Testis (tissue), 3 donors: Measurements from ENCODE around the gene KMT5C. TPM values are rescaled to one million over a fixed set of nuclear protein-coding genes. Genes with fewer than 3 reads are reported as not detected.

Source experiments
- DNase-seq: peaks from one replicate; pipeline ENCODE4 v3.0.0-alpha.2; 2019
- H3K27ac ChIP-seq, 2 donors: fragments of 200-600 bp; sonication (generic); one replicate each; pipeline ENCODE4 v1.5.1; 2019
- H3K27me3 ChIP-seq: fragments of 200-600 bp; sonication (generic); one replicate; pipeline ENCODE4 v1.5.1; 2019
- H3K36me3 ChIP-seq: fragments of 200-600 bp; sonication (generic); one replicate; pipeline ENCODE4 v1.5.1; 2017; ENCODE audit warnings: low read depth; ENCODE audit errors: missing control alignments
- H3K4me1 ChIP-seq: fragments of 200-600 bp; sonication (generic); one replicate; pipeline ENCODE4 v1.5.1; 2019
- H3K4me3 ChIP-seq, 2 donors: fragments of 200-600 bp; sonication (generic); one replicate each; pipeline ENCODE4 v1.5.1; 2017 to 2019
- H3K9me3 ChIP-seq: fragments of 200-600 bp; sonication (generic); one replicate; pipeline ENCODE4 v1.5.1; 2017
- CTCF ChIP-seq, 3 experiments: fragments of 450-650 bp in 2 of 3; fragments of 200-600 bp in 1 of 3; sonication (generic) in 1 of 3; IDR thresholded peaks; one replicate each; pipeline ENCODE4 v1.5.1; 2016 to 2019; ENCODE audit warnings: antibody characterized with exemption in 3 of 3, mild to moderate bottlenecking in 2 of 3, moderate library complexity in 1 of 3
- POLR2A ChIP-seq: fragments of 450-650 bp; IDR thresholded peaks from one replicate; pipeline ENCODE4 v1.6.1; 2017; ENCODE audit warnings: antibody characterized with exemption, mild to moderate bottlenecking, moderate library complexity
- WGBS, 2 donors: methylation state at CpG; one replicate each; pipeline ENCODE4 v1.1.5; 2018; 5-methylcytosine and 5-hydroxymethylcytosine counted together
- intact Hi-C: fragments of 100-400 bp; cut with DNase I; formaldehyde crosslinking; loops from one replicate; pipeline ENCODE4 v1.15.1; 2023; ENCODE audit warnings: low total_unique reads
- polyA plus RNA-seq: library from polyadenylated mRNA; stranded (reverse); fragments of 350-450 nt; fragmentation: Illumina TruSeq; extraction: RNeasy Lipid Tissue Mini Kit (QIAGEN cat#74804); gene quantifications from one replicate; pipeline ENCODE4 v1.2.3, GENCODE V29; 2014; ENCODE audit warnings: low read depth, low replicate concordance; ENCODE audit not compliant: insufficient read depth
- total RNA-seq, 2 donors: library from RNA; depleted of rRNA; stranded (reverse); fragments of >200 nt; gene quantifications; one replicate each; pipeline ENCODE4 v1.2.3, GENCODE V29; 2016

The KMT5C gene
- total and polyA plus RNA-seq, 3 donors from 2014 or later: 14.6 to 62.9 (median 48.8) TPM

GRCh38 chr19:55379174-55379573, 39.5 kb downstream of the KMT5C start:
- Histone ChIP-seq H3K4me3 (no peak overlapping the region), H3K36me3 (no peaks in the 10 kb centered on the region), H3K4me1 (peaks cover 7% of the 10 kb centered on the region), H3K27me3 (no peaks in the 10 kb centered on the region), H3K27ac (no peak overlapping the region), H3K9me3 (no peaks in the 10 kb centered on the region)
- intact Hi-C loops: no loop called here
- DNase-seq: no peak
- no peak for TF ChIP-seq POLR2A
- no peak for TF ChIP-seq CTCF (IDR thresholded peaks at IDR 0.05)
- WGBS, 2 donors: 72 to 75% methylated on average over 9 to 11 of the region's 11 CpGs

GRCh38 chr19:55382013-55382412, 42.3 kb downstream of the KMT5C start:
- no peaks in the 10 kb centered on the region for H3K27me3 ChIP-seq
- H3K9me3 ChIP-seq: no peaks in the 10 kb centered on the region
- no peaks in the 10 kb centered on the region for H3K36me3 ChIP-seq
- TF ChIP-seq POLR2A (no peak), CTCF (IDR thresholded peaks at IDR 0.05) (no peak)
- WGBS, 2 donors: 95 to 98% methylated on average over 5 of the region's 5 CpGs
- H3K4me1 ChIP-seq: peaks cover 21% of the 10 kb centered on the region
- no peak for DNase-seq
- no peak overlapping the region for H3K4me3 ChIP-seq
- intact Hi-C loops: loop anchor here (5.0 kb wide), 1 partner anchor 40 kb away; no protein-coding TSS in a partner anchor
- H3K27ac ChIP-seq: no peak overlapping the region

GRCh38 chr19:55382522-55383054, 42.9 kb downstream of the KMT5C start:
- H3K4me3 ChIP-seq: no peak overlapping the region
- intact Hi-C loops: loop anchor here (5.0 kb wide), 1 partner anchor 40 kb away; no protein-coding TSS in a partner anchor
- no peak overlapping the region for H3K27ac ChIP-seq
- 69 to 82% methylated on average over 3 of the region's 3 CpGs for WGBS, 2 donors
- no peaks in the 10 kb centered on the region for H3K9me3 ChIP-seq
- H3K27me3 ChIP-seq: no peaks in the 10 kb centered on the region
- no peak for DNase-seq
- peaks cover 27% of the 10 kb centered on the region for H3K4me1 ChIP-seq
- TF ChIP-seq POLR2A (no peak), CTCF (IDR thresholded peaks at IDR 0.05) (no peak)
- no peaks in the 10 kb centered on the region for H3K36me3 ChIP-seq

- Histone ChIP-seq H3K4me3 (peak overlapping the region; percentile 13 to 45), H3K27me3 (no peaks in the 10 kb centered on the region), H3K36me3 (no peaks in the 10 kb centered on the region), H3K27ac (peak overlapping the region; percentile 39 to 93), H3K9me3 (no peaks in the 10 kb centered on the region), H3K4me1 (peaks cover 35% of the 10 kb centered on the region)
- DNase-seq: peak; percentile 67
- TF ChIP-seq CTCF (IDR thresholded peaks at IDR 0.05): peak in 1 of 3 experiments; percentile 15
- TF ChIP-seq POLR2A: no peak
- intact Hi-C loops: loop anchor here (5.0 kb wide), 1 partner anchor 41 kb away; no protein-coding TSS in a partner anchor
- WGBS, 2 donors: 4 to 15% methylated on average over 18 to 62 of the region's 88 CpGs
Observed at GRCh38 chr19:55383279-55384130, 43.8 kb downstream of the KMT5C start.
